Left colon (tissue), 2 donors: ENCODE results near the gene ATOH8. TPM values are rescaled to one million over a fixed set of nuclear protein-coding genes. Genes with fewer than 3 reads are reported as not detected.
A peak's percentile ranks its signal among the peaks of the same experiment; 100 is the strongest.

ENCODE experiments used
- ATAC-seq: fragments of 200-7000 bp; cut with Tn5 transposase; one replicate; pipeline ENCODE4 v1.9.1; 2020; ENCODE audit warnings: mild to moderate bottlenecking, moderate library complexity
- DNase-seq, 2 donors: peaks; one replicate each; pipeline ENCODE4 v3.0.0-alpha.2; 2020
- intact Hi-C, 2 donors: fragments of 100-400 bp; cut with DNase I in 1 of 2; cut with micrococcal nuclease in 1 of 2; formaldehyde crosslinking; loops; one replicate each; pipeline versions ENCODE4 v1.11.2 to v1.14.0; 2022; cut with DNase I, micrococcal nuclease
- total RNA-seq, 2 donors: library from RNA; stranded (reverse); fragmentation: NEBNext Ultra II Directional; extraction: Animal tissue kit (Norgen Biotek cat#: 25700); gene quantifications; one replicate each; pipeline ENCODE4 v1.2.1, GENCODE V29; 2021
- donor health status: DM: no; HTN: no; CAD: no.
- donor health status: DM: yes; HTN: yes; CAD: no.

ATOH8 gene
- total RNA-seq, 2 donors from 2014 or later = 3.4 to 4.6 TPM

GRCh38 chr2:85732467-85733120 is 21.2 kb upstream of the ATOH8 start:
- DNase-seq (peak in 1 of 2 donors; percentile 19), ATAC-seq (no peak)
- intact Hi-C loops = loop anchor here in 1 of 2 donors (10.0 kb wide), 1 partner anchor 52 kb away; no protein-coding TSS in a partner anchor

- intact Hi-C loops = loop anchor here in 1 of 2 donors (10.0 kb wide), 1 partner anchor 51 kb away; no protein-coding TSS in a partner anchor
- ATAC-seq = no peak
- DNase-seq = no peak
These were observed 20.4 kb upstream of the ATOH8 start for GRCh38 chr2:85733121-85733960.

- ATAC-seq (no peak), DNase-seq (no peak)
- intact Hi-C loops = loop anchor here in 1 of 2 donors (10.0 kb wide), 1 partner anchor 51 kb away; no protein-coding TSS in a partner anchor
These were observed 19.8 kb upstream of the ATOH8 start for GRCh38 chr2:85734015-85734414.

GRCh38 chr2:85734942-85735608 is 18.7 kb upstream of the ATOH8 start:
- intact Hi-C loops = loop anchor here in 1 of 2 donors (10.0 kb wide), 1 partner anchor 50 kb away; no protein-coding TSS in a partner anchor
- ATAC-seq (no peak), DNase-seq (no peak)

- ATAC-seq = no peak
- intact Hi-C loops = loop anchor here in 1 of 2 donors (10.0 kb wide), 1 partner anchor 49 kb away; no protein-coding TSS in a partner anchor
- DNase-seq = no peak
These were observed 18.1 kb upstream of the ATOH8 start for GRCh38 chr2:85735691-85736090.

- intact Hi-C loops = loop anchor here in 1 of 2 donors (10.0 kb wide), 1 partner anchor 48 kb away; no protein-coding TSS in a partner anchor
- DNase-seq (no peak), ATAC-seq (no peak)
These were observed 17.1 kb upstream of the ATOH8 start for GRCh38 chr2:85736456-85737355.

GRCh38 chr2:85737481-85737880 is 16.3 kb upstream of the ATOH8 start:
- no peak for ATAC-seq

GRCh38 chr2:85737961-85738360 is 15.8 kb upstream of the ATOH8 start:
- no peak for DNase-seq
- no peak for ATAC-seq
- intact Hi-C loops = loop anchor here in 1 of 2 donors (10.0 kb wide), 1 partner anchor 47 kb away; no protein-coding TSS in a partner anchor

More at GRCh38 chr2:85737481-85737880, 16.3 kb upstream of the ATOH8 start:
- DNase-seq = peak; percentile 34 to 62
- intact Hi-C loops = loop anchor here in 1 of 2 donors (10.0 kb wide), 1 partner anchor 47 kb away; no protein-coding TSS in a partner anchor

- ATAC-seq (no peak), DNase-seq (no peak)
- intact Hi-C loops = no loop called here
These were observed 13.6 kb upstream of the ATOH8 start for GRCh38 chr2:85740193-85740592.

- intact Hi-C loops = no loop called here
- DNase-seq (no peak), ATAC-seq (no peak)
These were observed 12.5 kb upstream of the ATOH8 start for GRCh38 chr2:85741211-85741832.

GRCh38 chr2:85741833-85742455 is 11.8 kb upstream of the ATOH8 start:
- ATAC-seq (peak; percentile 45), DNase-seq (peak; percentile 43 to 56)
- intact Hi-C loops = no loop called here

GRCh38 chr2:85743304-85743978 is 10.3 kb upstream of the ATOH8 start:
- ATAC-seq (no peak), DNase-seq (no peak)
- intact Hi-C loops = no loop called here

GRCh38 chr2:85744055-85744454 is 9.7 kb upstream of the ATOH8 start:
- DNase-seq (no peak), ATAC-seq (no peak)
- intact Hi-C loops = no loop called here

- ATAC-seq (no peak), DNase-seq (no peak)
- intact Hi-C loops = no loop called here
These were observed 8.8 kb upstream of the ATOH8 start for GRCh38 chr2:85744741-85745601.

- DNase-seq = no peak
- ATAC-seq = no peak
- intact Hi-C loops = no loop called here
These were observed 8.2 kb upstream of the ATOH8 start for GRCh38 chr2:85745619-85746018.
